AG04449 (cell line): ENCODE results near the gene NUDT15.

Source experiments
- CTCF ChIA-PET: fragments of 350-600 bp; formaldehyde crosslinking; extraction: SDS; loops from one replicate; lab custom pipeline; 2021; ENCODE audit warnings: antibody characterized with exemption; lab: Yijun Ruan, JAX
- POLR2A ChIA-PET: fragments of 400-600, 350-600 bp; formaldehyde crosslinking; extraction: SDS; loops from one replicate; lab custom pipeline; 2020; ENCODE audit warnings: antibody characterized with exemption, inconsistent platforms; lab: Yijun Ruan, JAX
- DNase-seq: peaks from one replicate; pipeline ENCODE4 v3.0.0-alpha.2; 2010; ENCODE audit warnings: low read depth, low spot score
- H3K4me3 ChIP-seq: 2 replicates; pipeline ENCODE4 v1.5.1; 2011; ENCODE audit warnings: low read depth, mild to moderate bottlenecking, control low read depth, low read length
- CTCF ChIP-seq: IDR thresholded peaks from one replicate; pipeline ENCODE4 v1.5.1; 2011; ENCODE audit warnings: mild to moderate bottlenecking, moderate library complexity, low read length, control low read depth, inconsistent platforms; ENCODE audit not compliant: insufficient read depth; ENCODE audit errors: missing control alignments

NUDT15 gene

GRCh38 chr13:48068036-48068435 lies 30.5 kb downstream of the NUDT15 start:
- no peak overlapping the region for H3K4me3 ChIP-seq
- DNase-seq = no peak
- CTCF ChIA-PET = interaction anchor here (0.7 kb wide), 1 partner anchor 30 kb away, joined by 3 read pairs; the partner anchor contains the start of gene NUDT15
- POLR2A ChIA-PET = no interaction called here
- TF ChIP-seq CTCF = no peak

GRCh38 chr13:48068952-48069351 lies 31.4 kb downstream of the NUDT15 start:
- TF ChIP-seq CTCF = no peak
- no peak for DNase-seq
- ChIA-PET POLR2A (no interaction called here), CTCF (interaction anchor here (2.2 kb wide), 1 partner anchor 31 kb away, joined by 9 read pairs; the partner anchor contains the start of gene NUDT15)
- no peak overlapping the region for H3K4me3 ChIP-seq

GRCh38 chr13:48069573-48069972 lies 32.0 kb downstream of the NUDT15 start:
- no peak for DNase-seq
- no peak for TF ChIP-seq CTCF
- CTCF ChIA-PET = interaction anchor here (0.8 to 2.2 kb wide), 2 partner anchors 32 to 272 kb away, joined by 4 to 9 read pairs; partner anchors contain the start of gene NUDT15
- POLR2A ChIA-PET = no interaction called here
- H3K4me3 ChIP-seq = no peak overlapping the region

- no peak for DNase-seq
- ChIA-PET CTCF (interaction anchor here (2.2 to 2.8 kb wide), 2 partner anchors 24 to 33 kb away, joined by 9 to 10 read pairs; partner anchors contain the start of genes MED4 and NUDT15), POLR2A (no interaction called here)
- TF ChIP-seq CTCF = no peak
- no peak overlapping the region for H3K4me3 ChIP-seq
Observed at GRCh38 chr13:48070942-48071341, 33.4 kb downstream of the NUDT15 start.

GRCh38 chr13:48072304-48072703 lies 34.8 kb downstream of the NUDT15 start:
- no peak overlapping the region for H3K4me3 ChIP-seq
- no peak for TF ChIP-seq CTCF
- ChIA-PET CTCF (interaction anchor here (1.6 to 2.8 kb wide), 2 partner anchors 23 to 34 kb away, joined by 6 to 10 read pairs; partner anchors contain the start of genes MED4 and NUDT15), POLR2A (no interaction called here)
- no peak for DNase-seq

GRCh38 chr13:48072787-48073186 lies 35.3 kb downstream of the NUDT15 start:
- TF ChIP-seq CTCF = no peak
- CTCF ChIA-PET = interaction anchor here (0.6 to 2.8 kb wide), 3 partner anchors 22 to 35 kb away, joined by 3 to 10 read pairs (median 6); partner anchors contain the start of genes MED4 and NUDT15
- POLR2A ChIA-PET = no interaction called here
- no peak for DNase-seq
- no peak overlapping the region for H3K4me3 ChIP-seq
